ENCODE measurements around the gene CEP68. TPM values are rescaled to one million over a fixed set of nuclear protein-coding genes. Genes with fewer than 3 reads are reported as not detected.
A peak's percentile ranks its signal among the peaks of the same experiment; 100 is the strongest.

The CEP68 gene
- polyA plus RNA-seq, 2 of the 4 experiments (the other 2 are of a cell fraction): 6.8 to 9.2 TPM

DNA sequence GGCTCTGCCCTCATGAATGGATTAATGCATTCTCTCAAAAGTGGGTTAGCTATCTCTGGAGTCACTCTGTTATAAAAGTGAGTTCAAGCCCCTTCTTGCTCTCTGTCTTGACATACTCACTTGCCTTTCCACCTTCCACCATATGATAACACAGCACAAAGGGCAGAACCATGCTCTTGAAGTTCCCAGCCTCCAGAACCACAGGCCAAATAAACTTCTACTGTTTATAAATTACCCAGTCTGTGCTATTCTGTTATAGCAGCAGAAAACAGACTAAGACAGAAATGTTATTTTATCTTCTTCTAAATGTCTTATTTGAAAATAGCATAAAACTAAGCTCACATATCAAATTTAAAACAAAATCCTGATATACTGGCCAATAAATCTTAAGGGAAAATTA lies 58.7 kb downstream of the CEP68 start:
- no peak overlapping the region for H3K4me3 ChIP-seq
- CTCF ChIA-PET: interaction anchor here (1.0 to 1.9 kb wide), 5 partner anchors 15 to 197 kb away, joined by 3 to 6 read pairs (median 3); partner anchors contain the start of gene RAB1A
- ATAC-seq (no peak), DNase-seq (ENCODE audit: low read depth in 1 of 2, low spot score in 1 of 2) (no peak), FAIRE-seq (no peak)
- H3K4me2 ChIP-seq: no peak overlapping the region
- no peaks in the 10 kb centered on the region for H3K9me3 ChIP-seq
- peaks cover 11% of the 10 kb centered on the region; the same call in 1 of the 3 replicates for H3K4me1 ChIP-seq
- TF ChIP-seq KDM1A (IDR thresholded peaks at IDR 0.05; ENCODE audit: low read depth): no peak
- TF ChIP-seq, protein P1, sequence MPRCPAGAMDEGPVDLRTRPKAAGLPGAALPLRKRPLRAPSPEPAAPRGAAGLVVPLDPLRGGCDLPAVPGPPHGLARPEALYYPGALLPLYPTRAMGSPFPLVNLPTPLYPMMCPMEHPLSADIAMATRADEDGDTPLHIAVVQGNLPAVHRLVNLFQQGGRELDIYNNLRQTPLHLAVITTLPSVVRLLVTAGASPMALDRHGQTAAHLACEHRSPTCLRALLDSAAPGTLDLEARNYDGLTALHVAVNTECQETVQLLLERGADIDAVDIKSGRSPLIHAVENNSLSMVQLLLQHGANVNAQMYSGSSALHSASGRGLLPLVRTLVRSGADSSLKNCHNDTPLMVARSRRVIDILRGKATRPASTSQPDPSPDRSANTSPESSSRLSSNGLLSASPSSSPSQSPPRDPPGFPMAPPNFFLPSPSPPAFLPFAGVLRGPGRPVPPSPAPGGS (IDR thresholded peaks at IDR 0.05): no peak
- H3K27ac ChIP-seq: no peak overlapping the region
- POLR2A ChIA-PET: interaction anchor here (1.1 kb wide), 1 partner anchor 15 kb away, joined by 3 read pairs; the partner anchor contains the start of gene RAB1A

DNA sequence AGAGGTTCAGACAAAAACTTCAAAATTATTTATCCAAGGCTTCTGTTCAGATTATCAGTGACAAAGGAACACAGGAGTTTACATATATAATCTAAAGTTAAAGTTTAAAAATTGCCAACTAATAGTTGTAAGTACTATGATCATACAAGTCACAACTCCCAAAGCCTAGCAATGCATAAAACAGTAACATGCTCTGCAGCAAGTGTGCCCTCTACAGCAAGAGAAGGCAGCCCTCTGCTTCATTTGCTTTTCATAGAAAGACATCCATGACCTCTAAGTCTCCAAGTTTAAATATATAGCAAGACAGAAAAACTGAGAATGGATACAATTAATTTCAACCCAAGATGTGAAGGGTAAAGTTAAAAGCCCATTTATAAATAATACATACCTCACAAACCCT lies 60.4 kb downstream of the CEP68 start:
- Histone ChIP-seq H3K4me2 (no peak overlapping the region), H3K27ac (no peak overlapping the region), H3K4me3 (no peak overlapping the region), H3K9me3 (no peaks in the 10 kb centered on the region), H3K4me1 (peaks cover 11% of the 10 kb centered on the region; the same call in 1 of the 3 replicates)
- CTCF ChIA-PET: interaction anchor here (1.2 to 1.9 kb wide), 3 partner anchors 9 to 52 kb away, joined by 3 to 6 read pairs (median 4); partner anchors contain the start of gene RAB1A
- DNase-seq (ENCODE audit: low read depth in 1 of 2, low spot score in 1 of 2): no peak
- POLR2A ChIA-PET: interaction anchor here (0.7 kb wide), 1 partner anchor 13 kb away, joined by 4 read pairs; the partner anchor contains the start of gene RAB1A
- TF ChIP-seq RARB (CRISPR knock-in tag; IDR thresholded peaks at IDR 0.05) (no peak), MAZ (IDR thresholded peaks at IDR 0.05; ENCODE audit: borderline replicate concordance, low read depth, low read length) (no peak), NFE2L2 (conservative IDR thresholded peaks at IDR 0.05; ENCODE audit: low read length) (no peak), HOXB13 (CRISPR knock-in tag; IDR thresholded peaks at IDR 0.05; ENCODE audit: low read depth) (no peak), KDM1A (IDR thresholded peaks at IDR 0.05; ENCODE audit: low read depth) (no peak), GATA3 (IDR thresholded peaks at IDR 0.05; ENCODE audit: borderline replicate concordance) (no peak), EHMT2 (IDR thresholded peaks at IDR 0.05; ENCODE audit: low read depth) (no peak), ZNF302 (CRISPR knock-in tag; IDR thresholded peaks at IDR 0.05) (no peak), EHF (CRISPR knock-in tag; IDR thresholded peaks at IDR 0.05) (no peak), RNF2 (IDR thresholded peaks at IDR 0.05; ENCODE audit: borderline replicate concordance, low read depth) (no peak), BHLHE40 (IDR thresholded peaks at IDR 0.05; ENCODE audit: low read depth, low read length) (no peak), CEBPB (IDR thresholded peaks at IDR 0.05) (no peak), RCOR1 (IDR thresholded peaks at IDR 0.05; ENCODE audit: low read depth, low read length) (no peak), POLR2A (IDR thresholded peaks at IDR 0.05; ENCODE audit: low read length) (no peak)
- TF ChIP-seq, protein P2, sequence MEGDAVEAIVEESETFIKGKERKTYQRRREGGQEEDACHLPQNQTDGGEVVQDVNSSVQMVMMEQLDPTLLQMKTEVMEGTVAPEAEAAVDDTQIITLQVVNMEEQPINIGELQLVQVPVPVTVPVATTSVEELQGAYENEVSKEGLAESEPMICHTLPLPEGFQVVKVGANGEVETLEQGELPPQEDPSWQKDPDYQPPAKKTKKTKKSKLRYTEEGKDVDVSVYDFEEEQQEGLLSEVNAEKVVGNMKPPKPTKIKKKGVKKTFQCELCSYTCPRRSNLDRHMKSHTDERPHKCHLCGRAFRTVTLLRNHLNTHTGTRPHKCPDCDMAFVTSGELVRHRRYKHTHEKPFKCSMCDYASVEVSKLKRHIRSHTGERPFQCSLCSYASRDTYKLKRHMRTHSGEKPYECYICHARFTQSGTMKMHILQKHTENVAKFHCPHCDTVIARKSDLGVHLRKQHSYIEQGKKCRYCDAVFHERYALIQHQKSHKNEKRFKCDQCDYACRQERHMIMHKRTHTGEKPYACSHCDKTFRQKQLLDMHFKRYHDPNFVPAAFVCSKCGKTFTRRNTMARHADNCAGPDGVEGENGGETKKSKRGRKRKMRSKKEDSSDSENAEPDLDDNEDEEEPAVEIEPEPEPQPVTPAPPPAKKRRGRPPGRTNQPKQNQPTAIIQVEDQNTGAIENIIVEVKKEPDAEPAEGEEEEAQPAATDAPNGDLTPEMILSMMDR (IDR thresholded peaks at IDR 0.05): no peak
- TF ChIP-seq, protein P3, sequence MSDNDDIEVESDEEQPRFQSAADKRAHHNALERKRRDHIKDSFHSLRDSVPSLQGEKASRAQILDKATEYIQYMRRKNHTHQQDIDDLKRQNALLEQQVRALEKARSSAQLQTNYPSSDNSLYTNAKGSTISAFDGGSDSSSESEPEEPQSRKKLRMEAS (IDR thresholded peaks at IDR 0.05): no peak
- TF ChIP-seq, protein P4, sequence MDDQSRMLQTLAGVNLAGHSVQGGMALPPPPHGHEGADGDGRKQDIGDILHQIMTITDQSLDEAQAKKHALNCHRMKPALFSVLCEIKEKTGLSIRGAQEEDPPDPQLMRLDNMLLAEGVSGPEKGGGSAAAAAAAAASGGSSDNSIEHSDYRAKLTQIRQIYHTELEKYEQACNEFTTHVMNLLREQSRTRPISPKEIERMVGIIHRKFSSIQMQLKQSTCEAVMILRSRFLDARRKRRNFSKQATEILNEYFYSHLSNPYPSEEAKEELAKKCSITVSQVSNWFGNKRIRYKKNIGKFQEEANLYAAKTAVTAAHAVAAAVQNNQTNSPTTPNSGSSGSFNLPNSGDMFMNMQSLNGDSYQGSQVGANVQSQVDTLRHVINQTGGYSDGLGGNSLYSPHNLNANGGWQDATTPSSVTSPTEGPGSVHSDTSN (IDR thresholded peaks at IDR 0.05): no peak
- TF ChIP-seq, protein P1 (IDR thresholded peaks at IDR 0.05): no peak
- TF ChIP-seq, protein P5, sequence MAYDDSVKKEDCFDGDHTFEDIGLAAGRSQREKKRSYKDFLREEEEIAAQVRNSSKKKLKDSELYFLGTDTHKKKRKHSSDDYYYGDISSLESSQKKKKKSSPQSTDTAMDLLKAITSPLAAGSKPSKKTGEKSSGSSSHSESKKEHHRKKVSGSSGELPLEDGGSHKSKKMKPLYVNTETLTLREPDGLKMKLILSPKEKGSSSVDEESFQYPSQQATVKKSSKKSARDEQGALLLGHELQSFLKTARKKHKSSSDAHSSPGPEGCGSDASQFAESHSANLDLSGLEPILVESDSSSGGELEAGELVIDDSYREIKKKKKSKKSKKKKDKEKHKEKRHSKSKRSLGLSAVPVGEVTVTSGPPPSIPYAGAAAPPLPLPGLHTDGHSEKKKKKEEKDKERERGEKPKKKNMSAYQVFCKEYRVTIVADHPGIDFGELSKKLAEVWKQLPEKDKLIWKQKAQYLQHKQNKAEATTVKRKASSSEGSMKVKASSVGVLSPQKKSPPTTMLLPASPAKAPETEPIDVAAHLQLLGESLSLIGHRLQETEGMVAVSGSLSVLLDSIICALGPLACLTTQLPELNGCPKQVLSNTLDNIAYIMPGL (CRISPR knock-in tag; IDR thresholded peaks at IDR 0.05; ENCODE audit: borderline replicate concordance): no peak
- ATAC-seq: peak in 1 of 2 experiments; percentile 53; a peak in 2 of 6 replicates
- no peak for FAIRE-seq

Data from A549 (cell line).